SU-DHL-6 (cell line): Measurements from ENCODE around the gene TGM6.

Experiments used
- H2AFZ ChIP-seq: fragments of 200-600 bp; sonication (generic); 2 replicates; pipeline ENCODE4 v1.6.1; 2014; ENCODE audit warnings: low read depth, mild to moderate bottlenecking, moderate library complexity, mixed read lengths, antibody characterized with exemption, low read length; ENCODE audit not compliant: severe bottlenecking
- H3F3A ChIP-seq: fragments of 200-600 bp; shearing (Covaris generic); 2 replicates; pipeline ENCODE4 v1.6.0; 2016; ENCODE audit warnings: antibody characterized with exemption, mild to moderate bottlenecking; ENCODE audit not compliant: insufficient read depth
- H3K27ac ChIP-seq: fragments of 200-600 bp; sonication (generic); 2 replicates; pipeline ENCODE4 v1.5.1; 2016; ENCODE audit warnings: low read depth, mild to moderate bottlenecking, low read length, moderate library complexity, mixed read lengths
- H3K27me3 ChIP-seq: fragments of 200-600 bp; sonication (generic), shearing (Covaris generic); 2 replicates; pipeline ENCODE4 v1.6.0; 2014; ENCODE audit warnings: mild to moderate bottlenecking, low read length
- H3K36me3 ChIP-seq: fragments of 200-600 bp; sonication (generic); 2 replicates; pipeline ENCODE4 v1.6.1; 2014; ENCODE audit warnings: mild to moderate bottlenecking, low read length, mixed read lengths
- H3K4me2 ChIP-seq: fragments of 300-600, 200-600 bp; shearing (Covaris generic), sonication (generic); 2 replicates; pipeline ENCODE4 v1.6.0; 2014; ENCODE audit warnings: low read length, low read depth, mild to moderate bottlenecking; ENCODE audit not compliant: poor library complexity, severe bottlenecking
- H3K4me3 ChIP-seq: fragments of 200-600 bp; sonication (generic); 2 replicates; pipeline ENCODE4 v1.5.1; 2014; ENCODE audit warnings: antibody characterized with exemption, low read length, mild to moderate bottlenecking, mixed read lengths; ENCODE audit not compliant: insufficient read depth, poor library complexity, severe bottlenecking
- H3K79me2 ChIP-seq: fragments of 200-600 bp; sonication (generic); 2 replicates; pipeline ENCODE4 v1.6.1; 2014; ENCODE audit warnings: mild to moderate bottlenecking, low read length, moderate library complexity; ENCODE audit not compliant: insufficient read depth
- H3K9ac ChIP-seq: fragments of 200-600 bp; sonication (generic); 2 replicates; pipeline ENCODE4 v1.7.0; 2014; ENCODE audit warnings: mild to moderate bottlenecking, low read length
- H3K9me2 ChIP-seq: fragments of 200-600 bp; sonication (generic); replicated peaks from 2 replicates; pipeline ENCODE4 v1.6.1; 2014; ENCODE audit warnings: low read length; ENCODE audit not compliant: insufficient read depth
- H3K9me3 ChIP-seq: fragments of 200-600 bp; sonication (generic); 2 replicates; pipeline ENCODE4 v1.6.1; 2014; ENCODE audit warnings: low read length, mixed read lengths; ENCODE audit not compliant: insufficient read depth
- H4K20me1 ChIP-seq: fragments of 200-600 bp; sonication (generic); 2 replicates; pipeline ENCODE4 v1.6.1; 2014; ENCODE audit warnings: low read depth, mild to moderate bottlenecking, antibody characterized with exemption, low read length, moderate library complexity, mixed read lengths
- CTCF ChIP-seq: fragments of 200-600 bp; sonication (generic); IDR thresholded peaks from one replicate; pipeline ENCODE4 v1.5.1; 2017; ENCODE audit warnings: antibody characterized with exemption, mild to moderate bottlenecking, low read length, moderate library complexity; ENCODE audit not compliant: insufficient read depth, poor library complexity, severe bottlenecking
- EZH2phosphoT487 ChIP-seq: fragments of 200-600 bp; sonication (generic), shearing (Covaris generic); conservative IDR thresholded peaks from 2 replicates; pipeline ENCODE4 v1.6.1; 2018; ENCODE audit warnings: mild to moderate bottlenecking, antibody characterized with exemption, low read length, moderate library complexity, mixed read lengths

TGM6 gene

DNA sequence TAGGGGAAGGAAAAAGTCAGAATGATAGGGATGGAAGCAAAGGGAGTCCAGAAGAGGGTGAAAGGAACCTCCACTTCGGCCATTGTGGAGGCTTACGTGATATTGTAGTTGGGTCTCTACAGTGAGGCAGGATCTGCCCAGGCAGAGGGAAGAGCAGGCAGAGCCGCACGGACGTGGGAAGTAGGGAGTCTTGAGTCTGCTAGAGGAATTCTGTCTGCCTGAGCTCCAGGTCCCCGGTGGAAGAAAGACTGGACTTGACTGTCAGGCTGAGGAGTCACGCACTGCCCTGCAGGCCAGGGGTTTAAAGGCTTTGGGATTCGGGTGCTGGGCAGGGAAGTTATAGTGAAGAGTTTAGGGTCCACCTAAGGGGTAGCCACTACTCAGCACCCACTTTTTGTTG, 16.4 kb downstream of the TGM6 start:
- Histone ChIP-seq H4K20me1 (no peaks in the 10 kb centered on the region), H3K9me2 (no peaks in the 10 kb centered on the region), H3K4me2 (no peak overlapping the region), H3K9ac (no peak overlapping the region), H3K4me3 (no peak overlapping the region), H3K36me3 (no peaks in the 10 kb centered on the region), H3K79me2 (no peaks in the 10 kb centered on the region), H2AFZ (no peak overlapping the region), H3K27ac (no peak overlapping the region), H3K9me3 (no peaks in the 10 kb centered on the region), H3F3A (no peaks in the 10 kb centered on the region), H3K27me3 (no peaks in the 10 kb centered on the region)
- TF ChIP-seq EZH2phosphoT487 (no peak), CTCF (no peak)

- Histone ChIP-seq H3K27me3 (no peaks in the 10 kb centered on the region), H4K20me1 (no peaks in the 10 kb centered on the region), H3K4me2 (no peak overlapping the region), H2AFZ (no peak overlapping the region), H3K27ac (no peak overlapping the region), H3K36me3 (no peaks in the 10 kb centered on the region), H3F3A (no peaks in the 10 kb centered on the region), H3K4me3 (no peak overlapping the region), H3K79me2 (no peaks in the 10 kb centered on the region), H3K9ac (no peak overlapping the region), H3K9me3 (no peaks in the 10 kb centered on the region), H3K9me2 (no peaks in the 10 kb centered on the region)
- TF ChIP-seq CTCF (no peak), EZH2phosphoT487 (no peak)
These were observed 17.0 kb downstream of the TGM6 start for GRCh38 chr20:2397595-2398145.

- H3K4me2 ChIP-seq, result no peak overlapping the region
- no peak overlapping the region for H3K27ac ChIP-seq
- H2AFZ ChIP-seq, result no peak overlapping the region
- H4K20me1 ChIP-seq, result no peaks in the 10 kb centered on the region
- no peaks in the 10 kb centered on the region for H3K9me2 ChIP-seq
- H3K9me3 ChIP-seq, result no peaks in the 10 kb centered on the region
- H3K79me2 ChIP-seq, result no peaks in the 10 kb centered on the region
- no peaks in the 10 kb centered on the region for H3F3A ChIP-seq
- no peak for TF ChIP-seq CTCF
- no peak for TF ChIP-seq EZH2phosphoT487
- H3K4me3 ChIP-seq, result no peak overlapping the region
- H3K9ac ChIP-seq, result no peak overlapping the region
- no peaks in the 10 kb centered on the region for H3K27me3 ChIP-seq
- H3K36me3 ChIP-seq, result no peaks in the 10 kb centered on the region
These were observed 17.7 kb downstream of the TGM6 start for GRCh38 chr20:2398449-2398848.
